A549 (cell line): Measurements from ENCODE around the gene CGREF1. TPM values are rescaled to one million over a fixed set of nuclear protein-coding genes. Genes with fewer than 3 reads are reported as not detected.

ENCODE experiments used
- ATAC-seq, 2 experiments: fragments of 200-7000 bp in 1 of 2; fragments of >200 bp in 1 of 2; cut with Nextera tagmentation in 1 of 2; cut with Tn5 transposase in 1 of 2; 3 replicates each; pipeline versions ENCODE4 v1.8.0 to v1.9.1; 2018 to 2020; ENCODE audit warnings: mild to moderate bottlenecking in 1 of 2, moderate library complexity in 1 of 2
- CTCF ChIA-PET: fragments of 300-600 bp; sonication (Branson Sonifier 250); formaldehyde crosslinking; extraction: SDS; loops from one replicate; lab custom pipeline; 2021; ENCODE audit warnings: antibody characterized with exemption, inconsistent platforms; lab: Yijun Ruan, JAX
- POLR2A ChIA-PET: fragments of 350-600 bp; formaldehyde crosslinking; extraction: SDS; loops from one replicate; lab custom pipeline; 2021; ENCODE audit warnings: antibody characterized with exemption, inconsistent platforms; lab: Yijun Ruan, JAX
- DNase-seq, 2 experiments: peaks; one replicate each; pipeline versions ENCODE4 v3.0.0 to v3.0.0-alpha.2; 2011 to 2016; ENCODE audit warnings: low read depth in 1 of 2, low spot score in 1 of 2
- FAIRE-seq: peaks from 2 replicates; lab custom pipeline; 2011; peaks lifted over from hg19 to GRCh38; lab: Jason Lieb, UNC
- H3K27ac ChIP-seq, 2 experiments: fragments of >200 bp; sonication (Bioruptor Twin); formaldehyde crosslinking; 3 replicates each; pipeline ENCODE4 v1.5.1; 2016 to 2017
- H3K4me1 ChIP-seq: fragments of >200 bp; sonication (Bioruptor Twin); formaldehyde crosslinking; 3 replicates; pipeline ENCODE4 v1.6.1; 2016
- H3K4me2 ChIP-seq: fragments of >200 bp; sonication (Bioruptor Twin); formaldehyde crosslinking; 3 replicates; pipeline ENCODE4 v1.6.1; 2016
- H3K4me3 ChIP-seq: fragments of >200 bp; sonication (Bioruptor Twin); formaldehyde crosslinking; 3 replicates; pipeline ENCODE4 v1.5.1; 2016
- H3K9me3 ChIP-seq: fragments of >200 bp; sonication (Bioruptor Twin); formaldehyde crosslinking; 3 replicates; pipeline ENCODE4 v1.6.1; 2016
- BHLHE40 ChIP-seq: IDR thresholded peaks from 2 replicates; pipeline ENCODE4 v1.6.1; 2012; ENCODE audit warnings: low read depth, low read length, inconsistent platforms
- CBX2 ChIP-seq: fragments of 200-600 bp; sonication (generic); IDR thresholded peaks from 2 replicates; pipeline ENCODE4 v1.6.1; 2016; ENCODE audit warnings: low read depth, mild to moderate bottlenecking, borderline replicate concordance
- CBX8 ChIP-seq: fragments of 200-600 bp; sonication (generic); IDR thresholded peaks from 2 replicates; pipeline ENCODE4 v1.6.1; 2016
- CEBPB ChIP-seq, 2 experiments: fragments of >200 bp in 1 of 2; sonication (Bioruptor Twin) in 1 of 2; formaldehyde crosslinking in 1 of 2; IDR thresholded peaks; 2 replicates each; pipeline ENCODE4 v1.6.1; 2012 to 2016
- FOSB ChIP-seq: fragments of 250-450 bp; sonication (Bioruptor Pico); IDR thresholded peaks from 2 replicates; pipeline ENCODE4 v1.5.0; 2020; ENCODE audit warnings: mild to moderate bottlenecking, moderate library complexity
- FOSL2 ChIP-seq, 2 experiments: fragments of 450-650 bp in 1 of 2; fragments of >200 bp in 1 of 2; sonication (Bioruptor Twin) in 1 of 2; formaldehyde crosslinking; IDR thresholded peaks; 2 replicates each; pipeline versions ENCODE4 v1.5.0 to v1.6.1; 2016 to 2020; ENCODE audit warnings: mild to moderate bottlenecking in 1 of 2, moderate library complexity in 1 of 2
- HOXA7 ChIP-seq: fragments of 250-450 bp; sonication (Bioruptor Pico); IDR thresholded peaks from 2 replicates; pipeline ENCODE4 v1.5.0; 2020; ENCODE audit warnings: mild to moderate bottlenecking, moderate library complexity
- HOXB13 ChIP-seq: fragments of 250-450 bp; sonication (Bioruptor Pico); IDR thresholded peaks from 2 replicates; pipeline ENCODE4 v1.5.0; 2020; ENCODE audit warnings: low read depth, mild to moderate bottlenecking, moderate library complexity
- JUN ChIP-seq, 2 experiments: fragments of >200 bp; sonication (Bioruptor Twin); formaldehyde crosslinking; IDR thresholded peaks; 2 replicates in 1 of 2; 3 replicates in 1 of 2; pipeline ENCODE4 v1.6.1; 2016 to 2017
- KDM1A ChIP-seq: fragments of 200-600 bp; sonication (generic); IDR thresholded peaks from 2 replicates; pipeline ENCODE4 v1.6.1; 2016; ENCODE audit warnings: low read depth, mild to moderate bottlenecking
- MYC ChIP-seq: IDR thresholded peaks from 2 replicates; pipeline ENCODE4 v1.6.1; 2012; ENCODE audit warnings: mild to moderate bottlenecking, inconsistent platforms, low read length, improper control_type of control experiment, borderline replicate concordance
- NR3C1 ChIP-seq: fragments of >200 bp; sonication (Bioruptor Twin); formaldehyde crosslinking; IDR thresholded peaks from 3 replicates; pipeline ENCODE4 v1.6.1; 2017
- PHF8 ChIP-seq: fragments of 200-600 bp; sonication (generic); IDR thresholded peaks from 2 replicates; pipeline ENCODE4 v1.6.1; 2016; ENCODE audit warnings: low read depth, mild to moderate bottlenecking, antibody characterized with exemption, moderate library complexity, borderline replicate concordance
- POLR2A ChIP-seq: IDR thresholded peaks from 2 replicates; pipeline ENCODE4 v1.6.1; 2012; ENCODE audit warnings: mild to moderate bottlenecking, low read length
- POLR2AphosphoS2 ChIP-seq: conservative IDR thresholded peaks from 2 replicates; pipeline ENCODE4 v1.6.1; 2012; ENCODE audit warnings: low read length, improper control_type of control experiment, inconsistent platforms
- RARB ChIP-seq: fragments of 250-450 bp; sonication (Bioruptor Pico); IDR thresholded peaks from 2 replicates; pipeline ENCODE4 v1.8.0; 2021; ENCODE audit warnings: mild to moderate bottlenecking, moderate library complexity
- RFX5 ChIP-seq: fragments of 450-650 bp; IDR thresholded peaks from 2 replicates; pipeline ENCODE4 v1.7.1; 2014; ENCODE audit warnings: antibody characterized with exemption, mild to moderate bottlenecking, moderate library complexity
- SMC3 ChIP-seq: fragments of >200 bp; sonication (Bioruptor Twin); formaldehyde crosslinking; IDR thresholded peaks from 3 replicates; pipeline ENCODE4 v1.6.1; 2018; ENCODE audit warnings: inconsistent platforms
- ZC3H11A ChIP-seq: fragments of 450-650 bp; IDR thresholded peaks from 2 replicates; pipeline ENCODE4 v1.6.1; 2014; ENCODE audit warnings: antibody characterized with exemption, mild to moderate bottlenecking
- WGBS: methylation state at CpG from one replicate; pipeline ENCODE4 v1.1.6; 2017; ENCODE audit errors: missing lambda C conversion rate; 5-methylcytosine and 5-hydroxymethylcytosine counted together
- polyA plus RNA-seq, 4 experiments: library from polyadenylated mRNA; depleted of rRNA in 3 of 4; stranded (reverse); fragments of >200 nt; fragmentation: RNase III in 1 of 4; extraction: RNeasy Plus Mini Kit Qiagen cat#74134 plus additional on column Dnase treatment in 1 of 4; gene quantifications; 2 replicates in 3 of 4; 3 replicates in 1 of 4; pipeline ENCODE4 v1.2.3, GENCODE V29; 2011 to 2017
- TF ChIP-seq, protein P1 (sequence below): fragments of 200-600 bp; sonication (generic); IDR thresholded peaks from 2 replicates; pipeline ENCODE4 v1.6.1; 2016; ENCODE audit warnings: antibody characterized with exemption, mild to moderate bottlenecking, moderate library complexity
- TF ChIP-seq, protein P2 (sequence below): fragments of 250-450 bp; sonication (Bioruptor Pico); IDR thresholded peaks from 2 replicates; pipeline ENCODE4 v1.5.0; 2020; ENCODE audit warnings: low read depth, mild to moderate bottlenecking, moderate library complexity
- TF ChIP-seq, protein P3 (sequence below): fragments of >200 bp; sonication (Bioruptor Twin); formaldehyde crosslinking; IDR thresholded peaks from 2 replicates; pipeline ENCODE4 v1.6.1; 2016

CGREF1 gene
- polyA plus RNA-seq, 2 of the 4 experiments (the other 2 are of a cell fraction) = 5.1 to 5.8 TPM

DNA sequence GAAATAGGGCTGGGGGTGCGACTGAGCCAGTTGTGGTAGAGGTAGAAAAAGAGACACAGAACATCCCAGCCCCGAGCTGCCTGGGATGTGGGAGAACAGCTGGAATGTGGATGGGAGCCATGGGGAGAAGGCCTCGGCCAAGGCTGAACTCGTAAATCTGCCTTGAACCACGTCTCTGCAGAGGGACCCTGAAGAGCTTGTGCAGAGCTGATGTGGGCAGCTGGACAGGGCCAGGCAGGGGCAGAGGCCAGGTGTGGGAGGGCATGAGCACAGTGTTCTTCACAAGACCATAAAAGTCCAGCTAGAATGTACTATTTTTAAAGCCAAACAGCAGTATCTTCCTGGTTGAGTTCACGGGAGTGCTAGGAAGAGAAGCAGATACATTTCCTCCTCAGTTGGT lies 35.6 kb upstream of the CGREF1 start:
- no peak for ATAC-seq
- POLR2A ChIA-PET = no interaction called here
- Histone ChIP-seq H3K27ac (no peak overlapping the region), H3K9me3 (no peaks in the 10 kb centered on the region), H3K4me2 (no peak overlapping the region), H3K4me3 (no peak overlapping the region), H3K4me1 (0 out of 3 replicates have a peak, but pooled peaks cover 8% of the 10 kb centered on the region)
- no peak for FAIRE-seq
- whole genome bisulfite sequencing = 81% methylated on average over 6 of the region's 6 CpGs
- no peak for TF ChIP-seq POLR2A
- TF ChIP-seq CEBPB (IDR thresholded peaks at IDR 0.05) = no peak
- TF ChIP-seq CBX8 = no peak
- CTCF ChIA-PET = interaction anchor here (1.2 to 5.1 kb wide), 6 partner anchors 14 to 149 kb away, joined by 3 to 36 read pairs (median 5); no protein-coding TSS in a partner anchor
- DNase-seq = no peak

DNA sequence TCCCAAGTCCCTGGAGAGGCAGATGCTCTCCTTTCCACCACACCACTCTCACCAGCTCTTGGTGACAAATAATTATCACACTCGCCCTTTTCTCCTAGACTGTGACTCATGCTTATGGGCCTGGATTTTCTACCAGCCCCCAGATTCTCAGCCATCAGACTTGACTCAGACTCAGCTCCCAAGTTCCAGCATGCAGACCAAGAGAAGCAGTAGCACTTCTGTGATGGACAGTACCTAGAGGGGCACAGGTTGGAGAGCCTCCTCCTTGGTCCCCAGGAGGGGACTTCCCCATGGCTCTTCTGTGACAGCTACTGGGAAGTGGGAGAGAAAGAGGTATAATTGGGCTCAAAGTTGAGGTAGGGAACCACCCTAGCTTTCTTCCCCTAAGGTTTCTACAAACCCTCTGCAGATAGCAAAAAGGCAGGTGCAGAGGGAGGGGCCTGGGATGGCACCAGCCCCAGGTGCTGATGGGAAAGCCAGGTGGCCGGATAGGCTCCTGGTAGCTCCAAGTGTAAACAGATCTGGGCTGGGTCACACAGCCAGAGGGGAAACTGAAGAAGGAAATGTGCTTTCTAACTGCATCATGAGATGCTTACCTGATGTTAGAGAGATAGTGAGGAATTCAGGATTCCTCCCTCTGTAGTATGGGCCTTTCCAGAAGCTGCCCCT lies 34.0 kb upstream of the CGREF1 start:
- H3K4me1 ChIP-seq = 0 out of 3 replicates have a peak, but pooled peaks cover 8% of the 10 kb centered on the region
- TF ChIP-seq PHF8 (no peak), HOXB13 (CRISPR knock-in tag) (no peak), SMC3 (no peak), HOXA7 (CRISPR knock-in tag) (no peak)
- CTCF ChIA-PET = interaction anchor here (0.8 to 5.1 kb wide), 13 partner anchors 10 to 151 kb away, joined by 3 to 36 read pairs (median 4); partner anchors contain the start of gene PREB
- POLR2A ChIA-PET = no interaction called here
- DNase-seq (no peak), FAIRE-seq (no peak), ATAC-seq (peak in 1 of 2 experiments; percentile 13; a peak in 2 of 6 replicates)
- WGBS = 81% methylated on average over 2 of the region's 2 CpGs
- H3K4me3 ChIP-seq = no peak overlapping the region
- H3K27ac ChIP-seq = no peak overlapping the region
- H3K4me2 ChIP-seq = no peak overlapping the region
- no peaks in the 10 kb centered on the region for H3K9me3 ChIP-seq

DNA sequence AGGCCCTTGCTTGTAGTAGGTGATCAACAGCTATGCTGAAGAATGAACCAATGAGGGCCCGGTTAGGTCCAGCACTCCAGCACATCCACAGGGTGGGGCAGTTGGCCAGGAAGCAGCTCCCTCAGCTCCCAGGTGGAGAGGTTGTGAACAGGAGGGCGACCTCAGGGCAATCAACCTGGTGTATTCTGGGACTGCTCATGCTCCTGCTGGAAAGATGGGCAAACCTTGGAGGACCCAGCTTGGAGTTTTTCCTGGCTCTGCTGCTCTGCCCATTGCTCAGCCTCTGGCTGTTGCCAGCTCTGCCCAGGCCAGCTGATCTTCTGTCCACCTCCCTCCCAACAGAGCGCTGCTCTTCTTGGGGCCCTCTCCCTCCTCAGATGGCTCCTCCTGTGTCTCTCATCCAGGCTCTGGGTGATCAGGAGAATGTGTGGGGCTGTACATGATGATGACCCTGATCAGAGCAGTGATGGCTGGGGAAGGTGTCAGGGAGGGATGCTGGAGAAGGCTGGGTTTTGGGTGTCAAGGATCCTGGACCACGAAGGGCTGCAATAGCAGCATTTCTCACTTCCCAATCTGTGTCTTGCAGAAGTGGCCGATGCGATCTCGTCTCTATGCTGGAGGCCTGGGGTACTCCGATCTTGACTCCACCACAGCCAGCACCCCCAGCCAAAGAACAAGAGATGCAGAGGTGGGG lies 33.3 kb upstream of the CGREF1 start:
- ChIA-PET CTCF (interaction anchor here (0.8 to 5.1 kb wide), 15 partner anchors 10 to 151 kb away, joined by 3 to 36 read pairs (median 4); partner anchors contain the start of gene PREB), POLR2A (interaction anchor here (0.6 kb wide), 1 partner anchor 213 kb away, joined by 4 read pairs; no protein-coding TSS in a partner anchor)
- ATAC-seq = peak; percentile 25 to 68; a peak in 3 of 6 replicates
- 0 out of 3 replicates have a peak, but pooled peaks cover 8% of the 10 kb centered on the region for H3K4me1 ChIP-seq
- H3K4me2 ChIP-seq = no peak overlapping the region
- no peaks in the 10 kb centered on the region for H3K9me3 ChIP-seq
- no peak for FAIRE-seq
- DNase-seq = peak in 1 of 2 experiments; percentile 24
- no peak overlapping the region for H3K4me3 ChIP-seq
- H3K27ac ChIP-seq = no peak overlapping the region
- TF ChIP-seq MYC = no peak
- no peak for TF ChIP-seq NR3C1
- no peak for TF ChIP-seq CBX2
- TF ChIP-seq, protein P1, sequence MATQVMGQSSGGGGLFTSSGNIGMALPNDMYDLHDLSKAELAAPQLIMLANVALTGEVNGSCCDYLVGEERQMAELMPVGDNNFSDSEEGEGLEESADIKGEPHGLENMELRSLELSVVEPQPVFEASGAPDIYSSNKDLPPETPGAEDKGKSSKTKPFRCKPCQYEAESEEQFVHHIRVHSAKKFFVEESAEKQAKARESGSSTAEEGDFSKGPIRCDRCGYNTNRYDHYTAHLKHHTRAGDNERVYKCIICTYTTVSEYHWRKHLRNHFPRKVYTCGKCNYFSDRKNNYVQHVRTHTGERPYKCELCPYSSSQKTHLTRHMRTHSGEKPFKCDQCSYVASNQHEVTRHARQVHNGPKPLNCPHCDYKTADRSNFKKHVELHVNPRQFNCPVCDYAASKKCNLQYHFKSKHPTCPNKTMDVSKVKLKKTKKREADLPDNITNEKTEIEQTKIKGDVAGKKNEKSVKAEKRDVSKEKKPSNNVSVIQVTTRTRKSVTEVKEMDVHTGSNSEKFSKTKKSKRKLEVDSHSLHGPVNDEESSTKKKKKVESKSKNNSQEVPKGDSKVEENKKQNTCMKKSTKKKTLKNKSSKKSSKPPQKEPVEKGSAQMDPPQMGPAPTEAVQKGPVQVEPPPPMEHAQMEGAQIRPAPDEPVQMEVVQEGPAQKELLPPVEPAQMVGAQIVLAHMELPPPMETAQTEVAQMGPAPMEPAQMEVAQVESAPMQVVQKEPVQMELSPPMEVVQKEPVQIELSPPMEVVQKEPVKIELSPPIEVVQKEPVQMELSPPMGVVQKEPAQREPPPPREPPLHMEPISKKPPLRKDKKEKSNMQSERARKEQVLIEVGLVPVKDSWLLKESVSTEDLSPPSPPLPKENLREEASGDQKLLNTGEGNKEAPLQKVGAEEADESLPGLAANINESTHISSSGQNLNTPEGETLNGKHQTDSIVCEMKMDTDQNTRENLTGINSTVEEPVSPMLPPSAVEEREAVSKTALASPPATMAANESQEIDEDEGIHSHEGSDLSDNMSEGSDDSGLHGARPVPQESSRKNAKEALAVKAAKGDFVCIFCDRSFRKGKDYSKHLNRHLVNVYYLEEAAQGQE = no peak
- no peak for TF ChIP-seq KDM1A
- no peak for TF ChIP-seq JUN (IDR thresholded peaks at IDR 0.05)
- TF ChIP-seq, protein P2, sequence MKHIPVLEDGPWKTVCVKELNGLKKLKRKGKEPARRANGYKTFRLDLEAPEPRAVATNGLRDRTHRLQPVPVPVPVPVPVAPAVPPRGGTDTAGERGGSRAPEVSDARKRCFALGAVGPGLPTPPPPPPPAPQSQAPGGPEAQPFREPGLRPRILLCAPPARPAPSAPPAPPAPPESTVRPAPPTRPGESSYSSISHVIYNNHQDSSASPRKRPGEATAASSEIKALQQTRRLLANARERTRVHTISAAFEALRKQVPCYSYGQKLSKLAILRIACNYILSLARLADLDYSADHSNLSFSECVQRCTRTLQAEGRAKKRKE (CRISPR knock-in tag) = no peak
- no peak for TF ChIP-seq BHLHE40
- TF ChIP-seq FOSB (CRISPR knock-in tag) = no peak
- no peak for TF ChIP-seq HOXB13 (CRISPR knock-in tag)
- no peak for TF ChIP-seq HOXA7 (CRISPR knock-in tag)
- no peak for TF ChIP-seq ZC3H11A
- TF ChIP-seq RFX5 = no peak
- no peak for TF ChIP-seq CBX8
- TF ChIP-seq POLR2AphosphoS2 = no peak
- no peak for TF ChIP-seq FOSL2 (IDR thresholded peaks at IDR 0.05)
- TF ChIP-seq FOSL2 (CRISPR knock-in tag; IDR thresholded peaks at IDR 0.05) = no peak
- no peak for TF ChIP-seq RARB
- TF ChIP-seq, protein P3, sequence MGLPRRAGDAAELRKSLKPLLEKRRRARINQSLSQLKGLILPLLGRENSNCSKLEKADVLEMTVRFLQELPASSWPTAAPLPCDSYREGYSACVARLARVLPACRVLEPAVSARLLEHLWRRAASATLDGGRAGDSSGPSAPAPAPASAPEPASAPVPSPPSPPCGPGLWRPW = no peak
- 76% methylated on average over 8 of the region's 8 CpGs for WGBS
